HG03354 (cell line): ENCODE results near the gene CFAP70.
"Not testable (repeated sequence)": the region's sequence is repeated elsewhere in the genome, so short reads cannot be mapped to it uniquely, and the experiment has no call there.

Experiments used
- ATAC-seq: cut with Tn5 transposase; IDR thresholded peaks from one replicate; pipeline ENCODE4 v1.9.1; 2021; ENCODE audit warnings: mild to moderate bottlenecking; ENCODE audit not compliant: unreplicated experiment, poor library complexity, severe bottlenecking

CFAP70 gene

DNA sequence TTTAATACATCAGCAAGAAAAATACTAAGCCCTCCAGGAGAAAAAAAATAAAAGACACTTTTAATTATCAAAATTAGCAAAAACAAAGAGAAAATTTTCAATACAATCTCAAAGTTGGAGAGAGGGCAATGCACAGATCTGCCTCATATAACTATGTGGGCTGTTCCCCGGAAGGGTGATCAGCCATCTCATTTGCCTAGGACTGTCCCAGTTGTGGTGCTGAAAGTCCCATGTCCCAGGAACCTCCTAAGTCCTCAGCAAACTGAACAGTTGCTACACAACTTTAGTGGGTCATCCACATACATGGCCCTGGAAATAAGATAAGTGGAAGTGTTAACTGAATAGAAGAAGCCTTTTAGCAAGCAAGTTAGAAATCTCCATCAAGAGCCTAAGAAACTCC, 14.4 kb downstream of the CFAP70 start:
- ATAC-seq: no peak

DNA sequence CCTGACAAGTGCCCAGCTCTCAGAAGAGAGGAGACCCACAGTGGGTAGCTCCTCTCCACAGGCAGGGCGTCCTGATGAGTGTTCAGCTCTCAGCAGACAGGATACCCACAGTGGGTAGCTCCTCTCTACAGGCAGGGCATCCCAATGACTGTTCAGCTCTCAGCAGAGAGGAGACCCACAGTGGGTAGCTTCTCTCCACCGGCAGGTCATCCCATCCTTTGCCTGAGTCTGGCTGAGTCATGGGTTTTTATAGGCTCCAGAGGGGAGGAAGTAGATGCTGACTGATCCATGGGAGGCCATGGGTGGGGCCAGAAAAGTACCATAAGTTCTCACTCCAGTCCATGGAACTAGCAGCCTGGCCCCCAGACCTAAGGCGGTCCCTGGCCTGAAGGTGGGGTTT, 18.5 kb downstream of the CFAP70 start:
- no peak for ATAC-seq

DNA sequence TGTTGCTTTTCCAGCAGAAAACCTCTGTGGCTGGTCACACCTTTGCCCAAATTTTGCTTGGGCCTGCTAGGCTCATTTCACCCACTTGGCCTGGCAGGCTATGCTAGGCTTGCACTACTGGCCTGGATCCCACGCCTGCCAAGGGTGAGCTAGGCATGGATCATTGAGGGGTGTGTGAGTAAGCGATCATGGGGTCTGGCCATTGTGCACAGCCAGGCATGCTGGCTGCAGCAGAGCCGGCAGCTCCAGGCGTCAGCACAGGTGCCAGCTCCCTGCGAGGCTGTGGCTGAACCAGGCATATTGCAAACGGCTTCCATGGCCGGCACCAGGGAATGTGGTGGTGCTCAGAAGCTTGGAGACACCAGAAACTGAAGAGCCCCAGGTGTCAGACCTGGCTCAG, 19.2 kb downstream of the CFAP70 start:
- no peak for ATAC-seq

DNA sequence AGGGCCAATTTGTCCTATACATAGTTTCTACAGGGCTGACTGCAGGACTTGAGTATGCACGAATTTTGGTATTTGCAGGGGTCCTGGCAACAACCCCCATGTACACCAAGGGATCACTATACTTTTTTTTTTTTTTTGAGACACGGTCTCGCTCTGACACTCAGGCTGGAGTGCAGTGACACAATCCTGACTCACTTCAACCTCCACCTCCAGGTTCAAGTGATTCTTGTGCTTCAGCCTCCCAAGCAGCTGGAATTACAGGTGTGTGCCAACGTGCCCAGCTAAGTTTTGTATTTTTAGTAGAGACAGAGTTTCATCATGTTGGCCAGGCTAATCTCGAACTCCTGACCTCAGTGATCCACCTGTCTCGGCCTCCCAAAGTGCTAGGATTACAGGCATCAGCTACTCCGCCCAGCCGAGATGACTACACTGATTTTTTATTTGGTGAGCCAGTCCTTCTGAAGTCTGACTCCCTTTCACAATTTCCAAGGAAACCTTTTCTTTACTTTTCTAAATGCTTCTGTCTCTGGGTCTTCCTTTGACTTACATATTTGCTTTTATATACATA, 19.8 kb downstream of the CFAP70 start:
- ATAC-seq: no peak

DNA sequence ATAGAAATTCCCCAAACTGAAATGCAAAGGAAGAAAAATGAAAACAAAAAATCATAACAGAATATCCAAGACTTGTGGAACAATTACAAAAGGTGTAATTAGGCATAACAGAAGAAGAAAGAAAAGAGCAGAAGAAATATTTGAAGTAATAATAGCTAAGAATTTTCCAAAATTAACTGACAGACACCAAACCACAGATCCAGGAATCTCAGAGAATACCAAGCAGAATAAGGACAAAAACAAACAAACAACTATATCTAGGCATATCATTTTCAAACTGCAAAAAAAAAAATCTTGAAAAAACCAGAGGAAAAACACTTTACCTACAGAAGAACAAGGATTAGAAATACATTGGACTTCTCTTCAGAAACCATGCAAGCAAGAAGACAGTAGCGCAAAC, 25.5 kb downstream of the CFAP70 start:
- no peak for ATAC-seq

DNA sequence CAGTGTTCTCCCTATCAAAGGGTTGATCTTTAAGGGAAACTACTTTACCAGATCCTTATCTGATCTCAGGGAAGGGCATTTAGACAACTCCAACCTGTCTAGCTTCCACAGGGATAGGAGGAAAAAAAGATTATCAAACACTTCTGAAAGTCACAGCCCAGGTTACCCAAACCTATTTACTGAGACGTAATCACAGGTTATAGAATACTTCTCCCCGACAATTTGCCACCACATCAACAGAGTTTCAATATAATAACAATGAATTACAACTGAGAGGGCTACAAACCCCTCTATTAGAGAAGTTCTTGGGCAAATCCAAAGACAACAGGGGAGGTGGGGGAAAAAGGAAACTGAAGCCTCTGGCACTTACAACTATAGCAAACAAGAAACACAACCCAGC, 26.3 kb downstream of the CFAP70 start:
- no peak for ATAC-seq

DNA sequence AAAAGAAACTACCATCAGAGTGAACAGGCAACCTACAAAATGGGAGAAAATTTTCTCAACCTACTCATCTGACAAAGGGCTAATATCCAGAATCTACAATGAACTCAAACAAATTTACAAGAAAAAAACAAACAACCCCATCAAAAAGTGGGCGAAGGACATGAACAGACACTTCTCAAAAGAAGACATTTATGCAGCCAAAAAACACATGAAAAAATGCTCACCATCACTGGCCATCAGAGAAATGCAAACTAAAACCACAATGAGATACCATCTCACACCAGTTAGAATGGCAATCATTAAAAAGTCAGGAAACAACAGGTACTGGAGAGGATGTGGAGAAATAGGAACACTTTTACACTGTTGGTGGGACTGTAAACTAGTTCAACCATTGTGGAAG, 30.1 kb downstream of the CFAP70 start:
- ATAC-seq: not testable (repeated sequence)

DNA sequence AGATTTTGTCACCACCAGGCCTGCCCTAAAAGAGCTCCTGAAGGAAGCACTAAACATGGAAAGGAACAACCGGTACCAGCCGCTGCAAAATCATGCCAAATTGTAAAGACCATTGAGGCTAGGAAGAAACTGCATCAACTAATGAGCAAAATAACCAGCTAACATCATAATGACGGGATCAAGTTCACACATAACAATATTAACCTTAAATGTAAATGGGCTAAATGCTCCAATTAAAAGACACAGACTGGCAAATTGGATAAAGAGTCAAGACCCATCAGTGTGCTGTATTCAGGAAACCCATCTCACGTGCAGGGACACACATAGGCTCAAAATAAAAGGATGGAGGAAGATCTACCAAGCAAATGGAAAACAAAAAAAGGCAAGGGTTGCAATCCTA, 33.4 kb downstream of the CFAP70 start:
- ATAC-seq: not testable (repeated sequence)

DNA sequence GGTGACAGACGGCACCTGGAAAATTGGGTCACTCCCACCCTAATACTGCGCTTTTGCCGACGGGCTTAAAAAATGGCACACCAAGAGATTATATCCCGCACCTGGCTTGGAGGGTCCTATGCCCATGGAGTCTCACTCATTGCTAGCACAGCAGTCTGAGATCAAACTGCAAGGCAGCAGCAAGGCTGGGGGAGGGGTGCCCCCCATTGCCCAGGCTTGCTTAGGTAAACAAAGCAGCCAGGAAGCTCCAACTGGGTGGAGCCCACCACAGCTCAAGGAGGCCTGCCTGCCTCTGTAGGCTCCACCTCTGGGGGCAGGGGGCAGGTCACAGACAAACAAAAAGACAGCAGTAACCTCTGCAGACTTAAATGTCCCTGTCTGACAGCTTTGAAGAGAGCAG, 35.1 kb downstream of the CFAP70 start:
- ATAC-seq: not testable (repeated sequence)

DNA sequence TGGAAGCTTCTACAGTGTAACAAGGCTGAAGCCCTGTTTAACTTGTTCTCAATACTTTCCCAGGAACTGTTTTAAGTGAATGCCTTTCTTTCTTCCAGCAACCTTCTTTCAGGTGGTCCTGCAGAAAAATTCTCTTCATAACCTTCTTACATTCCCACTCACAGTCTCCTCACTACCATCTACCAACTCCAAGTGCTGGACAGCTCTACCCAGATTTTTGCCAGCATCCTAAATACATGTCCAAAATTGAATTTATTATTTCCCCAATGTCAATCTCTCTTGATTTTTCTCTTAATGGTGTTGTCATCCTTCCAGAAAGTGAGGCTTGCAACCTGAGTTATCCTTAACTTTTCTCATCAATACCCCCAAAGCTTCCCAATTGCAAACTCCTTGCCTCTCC, 48.2 kb downstream of the CFAP70 start:
- no peak for ATAC-seq

DNA sequence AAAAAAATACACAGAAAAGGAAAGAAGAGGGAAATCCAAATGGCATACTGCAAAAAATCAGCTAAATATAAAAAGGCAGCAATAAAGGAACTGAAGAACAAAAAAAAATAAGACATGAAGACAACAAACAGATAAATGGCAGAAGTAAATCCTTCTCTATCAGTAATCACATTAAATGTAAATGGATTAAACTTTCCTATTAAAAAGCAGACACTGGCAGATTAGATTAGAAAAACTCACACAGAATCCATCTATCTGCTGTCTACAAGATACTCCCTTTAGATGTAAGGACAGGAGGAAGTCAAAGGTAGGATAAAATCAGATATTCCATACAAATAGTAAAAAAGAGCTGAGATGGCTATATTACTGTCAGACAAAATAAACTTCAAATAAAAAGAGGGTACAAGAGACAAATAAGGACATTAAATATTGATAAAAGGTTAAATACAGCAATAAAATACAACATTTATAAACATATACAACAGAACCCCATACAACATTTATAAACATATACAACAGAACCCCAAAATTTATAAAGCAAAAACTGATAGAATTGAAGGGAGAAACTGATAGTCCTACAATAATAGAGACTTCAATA, 51.4 kb downstream of the CFAP70 start:
- no peak for ATAC-seq

DNA sequence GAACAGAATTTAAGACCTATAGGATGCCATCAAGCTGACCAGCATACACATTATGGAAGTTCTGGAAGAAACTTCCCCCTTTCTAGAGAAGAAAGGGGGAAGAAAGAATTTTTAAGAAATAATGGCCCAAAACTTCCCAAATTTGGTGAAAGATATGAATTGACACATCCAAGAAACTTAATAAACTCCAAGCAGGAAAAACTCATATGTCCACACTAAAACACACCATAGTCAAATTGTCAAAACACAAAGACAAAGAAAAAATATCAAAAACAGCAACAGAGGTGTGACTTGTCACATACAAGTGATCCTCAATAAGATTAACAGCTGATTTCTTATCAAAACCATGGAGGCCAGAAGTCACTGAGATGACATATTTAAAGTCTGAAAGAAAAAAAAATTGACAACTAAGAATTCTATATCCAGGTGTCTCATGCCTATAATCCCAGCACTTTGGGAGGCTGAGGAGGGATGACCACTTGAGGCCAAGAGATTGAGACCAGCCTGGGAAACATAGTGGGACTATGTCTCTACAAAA, 52.4 kb downstream of the CFAP70 start:
- ATAC-seq: no peak

DNA sequence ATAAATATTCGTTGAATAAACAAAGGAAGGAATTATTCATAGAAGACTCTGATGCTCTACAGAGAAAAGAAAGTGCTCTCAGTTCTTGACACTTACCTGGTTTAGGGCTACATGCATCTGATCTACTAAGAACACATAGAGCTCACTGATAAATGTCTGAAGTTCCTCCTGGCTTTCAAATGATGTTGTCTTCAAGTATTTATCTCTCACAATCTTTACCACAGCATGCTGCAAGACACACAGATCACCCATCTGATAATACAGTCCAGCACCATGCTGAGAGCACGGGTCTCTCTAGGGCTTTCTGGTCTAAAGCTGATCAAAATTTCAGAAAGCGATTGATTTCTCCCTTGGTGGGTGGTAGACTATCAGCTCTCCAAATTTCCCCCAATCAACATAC, 61.7 kb downstream of the CFAP70 start:
- ATAC-seq: no peak

DNA sequence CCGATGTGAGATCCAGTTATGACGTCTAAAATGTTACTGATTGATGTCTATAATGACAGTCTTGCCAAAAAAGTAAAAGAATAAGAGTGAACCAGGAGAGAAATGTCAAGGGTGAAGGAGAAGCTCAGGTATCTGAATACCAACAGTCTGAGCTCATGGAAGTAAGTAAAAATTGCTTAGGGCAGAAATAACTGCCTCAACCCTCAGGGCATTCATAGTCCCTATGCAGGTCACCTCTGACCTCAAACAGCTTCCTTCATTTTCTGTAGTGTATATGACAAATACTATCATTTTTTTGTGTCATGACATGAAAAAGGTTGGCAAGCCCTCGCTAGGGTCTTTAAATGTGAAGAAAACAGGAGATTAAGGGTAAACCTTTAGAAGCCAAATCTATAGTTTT, 65.2 kb downstream of the CFAP70 start:
- no peak for ATAC-seq

DNA sequence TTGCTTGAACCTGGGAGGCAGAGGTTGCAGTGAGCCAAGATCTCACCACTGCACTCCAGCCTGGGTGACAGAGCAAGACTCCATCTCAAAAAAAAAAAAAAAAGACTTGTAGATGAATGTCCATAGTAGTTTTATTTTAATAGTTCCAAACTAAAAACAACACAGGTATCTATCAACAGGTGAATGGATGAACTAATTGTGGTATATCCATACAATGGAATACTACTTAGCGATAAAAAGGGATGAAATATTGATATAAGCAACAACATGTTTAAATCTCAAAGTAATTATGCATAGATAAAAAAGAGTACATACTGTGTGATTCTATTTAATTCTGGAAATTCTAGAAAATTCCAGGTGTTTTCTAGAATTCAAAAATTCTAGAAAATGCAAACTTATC, 68.7 kb downstream of the CFAP70 start:
- ATAC-seq: no peak

DNA sequence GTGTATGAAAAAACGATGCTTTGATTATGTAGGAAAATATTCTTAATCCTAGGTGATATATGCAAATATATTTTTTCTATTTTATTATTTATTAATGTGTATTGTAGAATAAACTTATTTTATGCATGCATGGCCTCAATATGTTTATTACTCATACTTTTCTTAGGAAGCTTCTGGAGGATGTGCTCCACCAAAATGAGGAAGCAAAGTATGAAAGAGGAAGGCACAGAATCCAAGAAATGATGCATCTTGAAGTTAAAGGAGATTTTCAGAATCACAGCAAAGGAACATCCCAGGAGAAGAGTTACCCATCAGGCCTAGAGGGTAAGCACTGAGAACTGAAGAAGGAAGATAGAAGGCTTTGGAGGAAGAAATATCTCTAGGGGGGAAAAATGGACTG, 71.2 kb downstream of the CFAP70 start:
- no peak for ATAC-seq

DNA sequence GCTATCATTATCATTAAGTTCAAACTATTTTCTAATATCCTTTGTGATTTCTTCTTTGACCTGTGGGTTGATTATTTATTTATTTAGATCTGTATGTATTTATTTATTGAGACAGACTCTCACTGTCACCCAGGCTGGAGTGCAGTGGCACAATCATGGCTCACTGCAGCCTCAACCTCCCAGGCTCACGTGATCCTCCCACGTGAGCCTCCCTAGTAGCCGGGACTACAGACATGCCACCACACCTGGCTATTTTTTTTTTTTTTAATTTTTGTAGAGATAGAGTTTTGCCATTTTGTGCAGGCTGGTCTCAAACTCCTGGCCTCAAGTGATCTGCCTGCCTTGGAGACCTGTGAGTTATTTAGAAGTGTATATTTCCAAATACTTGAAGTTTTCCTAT, 77.6 kb downstream of the CFAP70 start:
- no peak for ATAC-seq

DNA sequence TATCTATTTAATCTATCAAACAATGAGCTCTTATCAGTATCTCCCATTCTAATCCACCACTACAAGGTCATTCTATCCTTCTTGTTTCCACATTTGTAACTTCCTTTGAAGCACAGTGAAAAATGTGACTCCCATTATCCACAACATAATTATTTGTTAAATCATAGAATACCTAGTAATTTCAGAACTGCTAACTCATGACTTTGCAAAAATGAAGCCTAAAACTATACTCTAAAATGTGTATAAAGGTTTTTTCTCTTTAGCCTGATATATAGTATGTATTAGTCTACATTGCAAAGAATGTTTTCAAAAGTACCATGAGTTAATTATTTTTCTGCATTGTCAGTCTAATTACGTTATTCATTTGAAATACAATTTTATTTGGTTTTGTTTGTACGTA, 94.2 kb downstream of the CFAP70 start:
- ATAC-seq: no peak

DNA sequence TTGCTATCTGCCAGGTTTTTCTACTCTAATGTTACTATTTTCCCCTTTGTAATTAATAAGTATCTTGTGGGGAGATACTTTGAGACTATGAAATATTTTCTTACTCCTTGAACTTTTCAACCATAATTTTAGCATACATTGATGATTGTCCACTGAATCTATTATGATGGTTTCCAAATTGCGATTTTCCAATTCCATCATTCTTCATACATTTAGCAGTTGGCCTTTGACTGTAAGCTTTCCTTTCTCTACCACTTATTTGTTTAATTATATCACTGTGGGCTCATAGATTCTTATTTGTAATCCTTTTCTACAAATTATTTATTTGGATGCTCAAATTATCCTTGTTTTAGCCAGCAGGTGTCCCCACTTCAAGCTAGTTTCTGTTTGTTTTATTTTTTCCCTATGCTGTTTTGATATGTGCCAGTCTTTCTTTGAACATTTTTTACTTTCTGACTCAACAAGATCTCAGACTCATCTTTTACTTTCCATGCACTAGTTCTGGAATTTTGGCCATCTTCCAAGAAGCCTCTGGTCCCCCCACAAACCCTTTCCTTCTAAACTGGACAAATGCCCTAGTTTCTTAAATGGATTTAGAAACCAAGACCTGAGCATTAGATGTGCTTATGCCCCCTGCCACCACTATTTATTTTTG, 94.8 kb downstream of the CFAP70 start:
- ATAC-seq: no peak

DNA sequence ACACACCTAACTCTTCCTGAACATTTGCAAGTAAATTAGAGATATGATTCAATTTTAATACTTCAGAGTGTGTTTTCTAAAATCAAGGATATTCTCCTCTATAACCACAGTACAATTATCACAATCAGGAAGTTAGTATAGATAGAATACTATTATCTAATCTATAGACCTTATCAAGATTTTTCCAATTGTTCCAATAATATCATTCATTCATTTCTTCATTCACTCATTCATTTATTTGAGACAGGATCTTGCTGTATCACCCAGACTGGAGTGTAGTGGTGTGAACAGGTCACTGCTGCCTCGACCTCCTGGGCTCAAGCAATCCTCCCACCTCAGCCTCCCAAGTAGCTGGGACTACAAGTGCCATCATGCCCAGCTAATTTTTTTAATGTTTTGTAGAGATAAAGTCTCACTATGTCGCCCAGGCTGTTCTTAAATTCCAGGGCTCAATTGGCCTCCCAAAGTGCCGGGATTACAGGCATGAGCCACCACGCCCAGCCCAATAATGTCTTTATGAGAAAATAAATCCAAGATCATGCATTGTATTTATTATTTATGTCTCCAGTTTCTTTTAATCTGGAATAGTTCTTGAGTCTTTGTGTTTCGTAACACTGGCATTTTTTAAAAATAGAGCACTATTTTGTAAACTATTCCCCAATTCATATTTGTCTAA, 95.6 kb downstream of the CFAP70 start:
- ATAC-seq: no peak
